Endothelial cell of umbilical vein (primary cell): ENCODE measurements around the gene MYZAP. TPM values are rescaled to one million over a fixed set of nuclear protein-coding genes. Genes with fewer than 3 reads are reported as not detected.

Experiments
- BruUV-seq: library from RNA; stranded (reverse); fragments of 400-500 nt; replicated peaks from 2 replicates; lab custom pipeline; 2021; lab: Mats Ljungman, UMichigan
- CTCF ChIA-PET: fragments of 300-600, 350-600 bp; sonication (Branson Sonifier 250); formaldehyde crosslinking; loops from one replicate; lab custom pipeline; 2021; ENCODE audit warnings: antibody characterized with exemption, inconsistent platforms; lab: Charles Lee
- POLR2A ChIA-PET: fragments of 300-600, 350-600 bp; sonication (Branson Sonifier 250); formaldehyde crosslinking; loops from one replicate; lab custom pipeline; 2021; ENCODE audit warnings: antibody characterized with exemption, inconsistent platforms; lab: Charles Lee
- DNase-seq: peaks from one replicate; pipeline ENCODE4 v3.0.0-alpha.2; 2011; ENCODE audit warnings: low read depth, low spot score
- FAIRE-seq: peaks from 2 replicates; lab custom pipeline; 2011; peaks lifted over from hg19 to GRCh38; lab: Jason Lieb, UNC
- H2AFZ ChIP-seq: 2 replicates; pipeline ENCODE4 v1.6.0; 2012; ENCODE audit warnings: low read depth, low read length, control low read depth, inconsistent platforms
- H3K27ac ChIP-seq: 2 replicates; pipeline ENCODE4 v1.5.1; 2011; ENCODE audit warnings: low read depth, mild to moderate bottlenecking, control low read depth, low read length, moderate library complexity; ENCODE audit not compliant: insufficient read depth
- H3K27me3 ChIP-seq, 2 experiments: 2 replicates each; pipeline versions ENCODE4 v1.6.0 to v1.6.1; 2011; ENCODE audit warnings: low read length in 2 of 2, mixed read lengths in 1 of 2; ENCODE audit not compliant: control insufficient read depth in 2 of 2, insufficient read depth in 2 of 2
- H3K36me3 ChIP-seq, 2 experiments: 2 replicates in 1 of 2; 3 replicates in 1 of 2; pipeline ENCODE4 v1.5.1; 2011; ENCODE audit warnings: low read length in 2 of 2, mild to moderate bottlenecking in 1 of 2, moderate library complexity in 1 of 2; ENCODE audit not compliant: control insufficient read depth in 2 of 2, insufficient read depth in 2 of 2; ENCODE audit errors: extremely low read depth in 1 of 2
- H3K4me1 ChIP-seq: 3 replicates; pipeline ENCODE4 v1.5.1; 2011; ENCODE audit warnings: mild to moderate bottlenecking, low read length; ENCODE audit not compliant: control insufficient read depth, insufficient read depth; ENCODE audit errors: extremely low read depth
- H3K4me2 ChIP-seq: 2 replicates; pipeline ENCODE4 v1.6.1; 2011; ENCODE audit warnings: low read length, control low read depth, mixed read lengths; ENCODE audit not compliant: insufficient read depth
- H3K4me3 ChIP-seq, 3 experiments: fragments of 200-600 bp in 1 of 3; sonication (generic), shearing (Covaris generic) in 1 of 3; replicated peaks in 1 of 3; 2 replicates each; pipeline ENCODE4 v1.5.1; 2011 to 2016; ENCODE audit warnings: control low read depth in 3 of 3, low read length in 3 of 3, mild to moderate bottlenecking in 2 of 3, inconsistent platforms in 1 of 3, low read depth in 1 of 3, moderate library complexity in 1 of 3; ENCODE audit not compliant: insufficient read depth in 1 of 3
- H3K79me2 ChIP-seq: 2 replicates; pipeline ENCODE4 v1.6.0; 2012; ENCODE audit warnings: low read length, inconsistent platforms; ENCODE audit not compliant: control insufficient read depth, insufficient read depth
- H3K9ac ChIP-seq: replicated peaks from 2 replicates; pipeline ENCODE3; 2011; ENCODE audit warnings: low read length, control low read depth; ENCODE audit not compliant: insufficient read depth; ENCODE audit errors: extremely low read depth
- H3K9me1 ChIP-seq: replicated peaks from 3 replicates; pipeline ENCODE4 v1.6.0; 2011; ENCODE audit warnings: mild to moderate bottlenecking, low read length; ENCODE audit not compliant: control insufficient read depth, insufficient read depth; ENCODE audit errors: extremely low read depth
- H3K9me3 ChIP-seq: replicated peaks from 2 replicates; pipeline ENCODE4 v1.5.1; 2012; ENCODE audit warnings: low read length, inconsistent platforms; ENCODE audit not compliant: control insufficient read depth, insufficient read depth
- H4K20me1 ChIP-seq: replicated peaks from 2 replicates; pipeline ENCODE3; 2011; ENCODE audit warnings: mild to moderate bottlenecking, low read length; ENCODE audit not compliant: control insufficient read depth, insufficient read depth; ENCODE audit errors: extremely low read depth
- CTCF ChIP-seq, 2 donors: IDR thresholded peaks; 1 replicate in 1 of 2; 2 replicates in 1 of 2; pipeline ENCODE4 v1.5.1; 2011; ENCODE audit warnings: low read length in 2 of 2, mild to moderate bottlenecking in 2 of 2, moderate library complexity in 2 of 2, control low read depth in 1 of 2, inconsistent platforms in 1 of 2, low read depth in 1 of 2; ENCODE audit not compliant: insufficient read depth in 1 of 2; ENCODE audit errors: extremely low read depth in 1 of 2
- EZH2 ChIP-seq: IDR thresholded peaks from 2 replicates; pipeline ENCODE4 v1.6.1; 2012; ENCODE audit warnings: borderline replicate concordance, low read depth, mild to moderate bottlenecking, moderate library complexity, low read length, inconsistent platforms; ENCODE audit not compliant: severe bottlenecking
- FOS ChIP-seq: IDR thresholded peaks from 2 replicates; pipeline ENCODE4 v1.6.1; 2011; ENCODE audit warnings: mild to moderate bottlenecking, low read length, moderate library complexity, borderline replicate concordance; ENCODE audit not compliant: insufficient read depth
- GATA2 ChIP-seq: IDR thresholded peaks from 2 replicates; pipeline ENCODE4 v1.7.0; 2011; ENCODE audit warnings: low read depth, mild to moderate bottlenecking, moderate library complexity, mixed read lengths, low read length; ENCODE audit not compliant: insufficient read length, insufficient read depth
- JUN ChIP-seq: IDR thresholded peaks from 2 replicates; pipeline ENCODE4 v1.6.1; 2011; ENCODE audit warnings: borderline replicate concordance, low read depth; ENCODE audit not compliant: insufficient read length, insufficient read depth
- MAX ChIP-seq: IDR thresholded peaks from 2 replicates; pipeline ENCODE4 v1.6.1; 2011; ENCODE audit not compliant: insufficient read depth, insufficient read length
- MYC ChIP-seq: IDR thresholded peaks from one replicate; pipeline ENCODE4 v1.6.1; 2011; ENCODE audit warnings: mild to moderate bottlenecking, low read depth, low read length
- POLR2A ChIP-seq: IDR thresholded peaks from 2 replicates; pipeline ENCODE4 v1.6.1; 2012; ENCODE audit warnings: low read depth, mild to moderate bottlenecking, control low read depth, low read length
- POLR2AphosphoS5 ChIP-seq: IDR thresholded peaks from 2 replicates; pipeline ENCODE4 v1.6.1; 2012; ENCODE audit warnings: low read depth, mild to moderate bottlenecking, control low read depth, low read length, moderate library complexity; ENCODE audit not compliant: insufficient read depth
- dilution Hi-C: fragments of 300-500 bp; cut with MboI; formaldehyde crosslinking; loops from one replicate; pipeline ENCODE4 v1.15.0; 2019; ENCODE audit warnings: low sequenced_read_pairs; ENCODE audit not compliant: extremely low pct_ligation_motif_present
- intact Hi-C: fragments of 100-400 bp; cut with micrococcal nuclease; formaldehyde crosslinking; loops from one replicate; pipeline ENCODE4 v1.10.0; 2022
- polyA plus RNA-seq, 4 experiments: library from polyadenylated mRNA; depleted of rRNA in 3 of 4; stranded (reverse) in 3 of 4; unstranded in 1 of 4; fragments of >200 nt; gene quantifications; 2 replicates each; pipeline versions ENCODE4 v1.2.1 to v1.2.3, GENCODE V29; 2011 to 2012; ENCODE audit warnings: missing spikeins in 1 of 4
- total RNA-seq: library from RNA; stranded (reverse); gene quantifications from 2 replicates; pipeline ENCODE4 v1.2.3, GENCODE V29; 2021

MYZAP gene
- total and polyA plus RNA-seq, 2 donors (not counting 3 experiments of a cell fraction or from before 2014, with no cell fraction given), result 6.3 to 8.1 TPM

- no TSS peak for BruUV-seq
- POLR2A ChIA-PET, result no interaction called here
- TF ChIP-seq MYC, result no peak
- TF ChIP-seq GATA2, result no peak
- no peak for TF ChIP-seq EZH2
- TF ChIP-seq POLR2A, result no peak
- TF ChIP-seq CTCF (IDR thresholded peaks at IDR 0.05; ENCODE audit: extremely low read depth in 1 of 2, insufficient read depth in 1 of 2, low read depth in 1 of 2, low read length in 2 of 2), result no peak
- TF ChIP-seq FOS, result no peak
- TF ChIP-seq MAX, result no peak
- TF ChIP-seq POLR2AphosphoS5, result no peak
- TF ChIP-seq JUN, result no peak
- H3K9me3 ChIP-seq, result no peaks in the 10 kb centered on the region
- peak; percentile 79 for FAIRE-seq
- peak overlapping the region; percentile 12 for H2AFZ ChIP-seq
- peak; percentile 75 for DNase-seq
- H3K9ac ChIP-seq, result no peak overlapping the region
- dilution Hi-C loops (no loop called here), intact Hi-C loops (loop anchor here (2.0 kb wide), 1 partner anchor 66 kb away; no protein-coding TSS in a partner anchor)
- no peak overlapping the region for H3K4me2 ChIP-seq
- H3K9me1 ChIP-seq, result no peaks in the 10 kb centered on the region
- H3K79me2 ChIP-seq, result no peaks in the 10 kb centered on the region
- peaks cover 14% of the 10 kb centered on the region for H3K4me1 ChIP-seq
- H3K27ac ChIP-seq, result no peak overlapping the region
- H3K27me3 ChIP-seq, result no peaks in the 10 kb centered on the region
- H4K20me1 ChIP-seq, result no peaks in the 10 kb centered on the region
- no peak overlapping the region for H3K4me3 ChIP-seq
- CTCF ChIA-PET, result interaction anchor here (0.8 to 3.1 kb wide), 9 partner anchors 12 to 444 kb away, joined by 3 to 15 read pairs (median 4); no protein-coding TSS in a partner anchor
- peaks cover 0 to 23% of the 10 kb centered on the region in 2 experiments for H3K36me3 ChIP-seq
Observed at GRCh38 chr15:57626713-57627440, 35.2 kb downstream of the MYZAP start.
